ENCODE results near the gene PTMA. TPM values are rescaled to one million over a fixed set of nuclear protein-coding genes. Genes with fewer than 3 reads are reported as not detected.

The PTMA gene
- polyA plus RNA-seq, 4 donors: 2,018 to 2,241 (median 2,138) TPM

DNA sequence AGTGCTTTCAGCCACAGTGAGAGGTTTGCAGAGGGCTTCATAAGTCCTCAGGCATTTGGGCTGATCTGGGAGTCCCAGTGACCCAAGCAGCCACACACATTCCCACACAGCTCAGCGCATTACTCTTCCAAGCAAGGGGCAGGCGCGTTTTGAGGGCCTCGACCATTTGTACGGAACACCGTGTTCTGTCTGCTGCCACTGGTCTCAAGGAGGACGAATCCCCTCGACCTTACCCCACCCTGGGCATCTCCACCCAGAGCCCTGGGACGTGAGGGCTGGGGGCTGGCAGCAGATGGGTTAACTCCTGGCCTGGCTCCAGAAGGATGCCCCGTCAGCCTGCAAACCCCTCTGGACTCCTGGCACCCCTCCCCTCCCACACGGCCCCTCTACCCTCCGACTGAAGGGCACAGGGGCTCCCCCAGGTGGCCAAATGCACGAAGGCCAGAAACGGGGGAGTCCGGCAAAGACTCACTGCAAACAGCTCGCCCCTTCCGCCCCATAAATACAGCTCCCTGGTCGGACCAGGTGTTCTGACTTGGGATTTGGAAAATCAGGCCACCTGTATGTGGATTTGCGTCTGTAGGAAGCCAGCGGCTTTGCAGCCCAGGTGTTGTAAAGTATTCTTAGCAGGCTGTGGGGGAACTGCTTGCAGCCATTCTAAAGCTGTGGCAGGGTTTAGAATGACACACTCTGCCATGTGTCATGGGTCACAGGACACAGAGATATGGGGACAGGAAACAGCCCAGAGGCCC, 33.6 kb upstream of the PTMA start:
- no peak for DNase-seq (ENCODE audit: low read depth in 4 of 4, low spot score in 3 of 4)

DNA sequence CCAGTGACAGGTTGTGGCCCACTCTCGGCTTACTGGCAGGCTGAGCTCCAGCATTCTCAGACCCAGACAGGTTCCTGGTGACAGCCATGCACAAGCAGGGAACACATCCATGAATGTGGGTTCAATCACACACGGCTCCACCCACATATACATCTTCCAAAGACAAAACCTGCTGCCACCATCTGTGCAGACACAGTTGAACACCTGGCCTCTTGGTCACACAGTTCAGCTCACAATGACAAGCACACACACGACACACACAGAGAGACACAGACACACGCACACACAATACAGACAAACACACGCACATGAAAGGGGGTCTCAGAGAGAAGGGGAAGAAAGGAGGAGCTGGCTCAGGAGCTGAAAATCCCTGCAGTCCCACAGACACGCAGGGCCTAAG, 32.1 kb upstream of the PTMA start:
- no peak for DNase-seq (ENCODE audit: low read depth in 4 of 4, low spot score in 3 of 4)

- DNase-seq (ENCODE audit: low read depth in 4 of 4, low spot score in 3 of 4): peak; percentile 78 to 84 (median 80)
Measured at GRCh38 chr2:231677632-231678104, 30.7 kb upstream of the PTMA start.

- DNase-seq (ENCODE audit: low read depth in 4 of 4, low spot score in 3 of 4): no peak
Measured at GRCh38 chr2:231679908-231680284, 28.4 kb upstream of the PTMA start.

DNA sequence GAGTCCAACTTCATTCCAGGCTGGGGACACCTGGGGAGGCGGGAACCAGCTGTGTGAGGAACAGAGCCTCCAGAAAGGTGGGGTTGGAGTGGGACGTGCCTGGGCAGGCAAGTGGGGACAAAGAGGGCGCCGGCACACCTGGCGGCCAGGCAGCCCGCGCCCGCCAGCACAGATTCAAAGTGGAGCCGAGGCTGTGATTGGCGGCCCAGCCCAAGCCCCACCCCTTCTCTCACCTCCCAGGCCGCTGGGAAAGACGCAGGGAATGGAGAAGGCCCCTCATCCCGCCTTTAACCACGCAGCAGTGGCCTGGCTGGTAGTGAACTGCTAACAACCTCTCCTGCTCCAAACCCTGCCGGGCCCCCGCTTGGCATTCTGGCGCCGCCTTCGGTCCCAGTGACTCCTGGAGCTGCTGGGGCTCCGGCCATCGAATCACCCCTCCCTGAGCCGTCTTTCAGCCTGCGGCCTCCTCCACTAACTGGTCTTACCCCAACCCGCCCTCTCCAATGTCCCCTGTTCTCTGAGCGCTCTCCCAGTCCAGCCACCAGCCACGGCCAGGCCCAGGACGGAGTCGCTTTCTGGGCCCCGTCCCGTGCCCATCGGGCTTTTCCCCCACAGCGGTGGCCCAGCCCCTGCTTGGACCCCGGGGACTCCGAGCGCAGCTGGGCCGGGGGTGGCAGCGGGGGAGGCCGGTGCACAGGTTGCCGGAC, 27.9 kb upstream of the PTMA start:
- DNase-seq (ENCODE audit: low read depth in 4 of 4, low spot score in 3 of 4): no peak

DNA sequence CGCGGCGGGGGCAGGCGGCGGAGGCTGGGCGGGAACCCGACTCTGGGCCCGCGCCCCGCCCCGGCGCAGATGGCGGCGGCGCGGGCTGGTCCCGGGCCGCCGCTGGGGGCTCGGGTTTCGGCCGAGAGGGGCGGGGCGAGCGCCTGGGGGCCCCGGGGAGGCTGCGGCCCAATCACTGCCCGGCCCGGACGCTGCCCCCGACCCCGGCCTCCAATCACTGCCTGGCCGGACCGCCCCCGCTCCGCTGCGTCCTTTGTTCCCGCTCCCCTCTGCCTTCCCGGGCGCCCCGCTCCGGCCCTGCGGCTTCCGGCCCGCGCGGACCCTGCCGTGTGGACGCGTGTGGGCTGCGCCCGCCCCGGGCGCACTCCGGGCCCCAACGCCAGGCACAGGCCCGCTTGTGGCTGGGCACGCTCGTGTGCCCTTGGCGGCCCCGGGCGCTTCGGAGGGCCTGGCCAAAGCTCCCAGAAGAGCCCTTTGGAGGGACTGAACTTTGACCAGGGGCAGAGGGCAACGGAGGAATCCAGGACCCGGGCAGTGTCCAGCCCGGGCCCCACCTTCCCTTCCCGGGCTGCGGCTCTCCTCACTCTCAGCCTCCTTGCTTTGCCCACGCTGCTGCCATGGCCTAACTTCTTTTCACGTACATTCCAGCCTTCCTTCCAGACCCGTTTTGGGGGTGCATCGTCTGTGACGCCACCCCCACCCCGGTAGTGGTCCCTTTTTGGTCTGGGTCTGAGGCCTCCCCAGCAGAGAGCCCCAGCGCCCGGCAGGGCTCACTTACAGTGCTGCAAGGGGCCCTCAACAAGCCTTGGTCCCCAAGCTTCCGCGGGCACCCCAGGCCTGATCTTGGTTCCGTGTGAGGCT, 27.1 kb upstream of the PTMA start:
- DNase-seq (ENCODE audit: low read depth in 4 of 4, low spot score in 3 of 4): peak; percentile 78 to 82 (median 80)

GRCh38 chr2:231682603-231683291, 25.6 kb upstream of the PTMA start:
- no peak for DNase-seq (ENCODE audit: low read depth in 4 of 4, low spot score in 3 of 4)

DNA sequence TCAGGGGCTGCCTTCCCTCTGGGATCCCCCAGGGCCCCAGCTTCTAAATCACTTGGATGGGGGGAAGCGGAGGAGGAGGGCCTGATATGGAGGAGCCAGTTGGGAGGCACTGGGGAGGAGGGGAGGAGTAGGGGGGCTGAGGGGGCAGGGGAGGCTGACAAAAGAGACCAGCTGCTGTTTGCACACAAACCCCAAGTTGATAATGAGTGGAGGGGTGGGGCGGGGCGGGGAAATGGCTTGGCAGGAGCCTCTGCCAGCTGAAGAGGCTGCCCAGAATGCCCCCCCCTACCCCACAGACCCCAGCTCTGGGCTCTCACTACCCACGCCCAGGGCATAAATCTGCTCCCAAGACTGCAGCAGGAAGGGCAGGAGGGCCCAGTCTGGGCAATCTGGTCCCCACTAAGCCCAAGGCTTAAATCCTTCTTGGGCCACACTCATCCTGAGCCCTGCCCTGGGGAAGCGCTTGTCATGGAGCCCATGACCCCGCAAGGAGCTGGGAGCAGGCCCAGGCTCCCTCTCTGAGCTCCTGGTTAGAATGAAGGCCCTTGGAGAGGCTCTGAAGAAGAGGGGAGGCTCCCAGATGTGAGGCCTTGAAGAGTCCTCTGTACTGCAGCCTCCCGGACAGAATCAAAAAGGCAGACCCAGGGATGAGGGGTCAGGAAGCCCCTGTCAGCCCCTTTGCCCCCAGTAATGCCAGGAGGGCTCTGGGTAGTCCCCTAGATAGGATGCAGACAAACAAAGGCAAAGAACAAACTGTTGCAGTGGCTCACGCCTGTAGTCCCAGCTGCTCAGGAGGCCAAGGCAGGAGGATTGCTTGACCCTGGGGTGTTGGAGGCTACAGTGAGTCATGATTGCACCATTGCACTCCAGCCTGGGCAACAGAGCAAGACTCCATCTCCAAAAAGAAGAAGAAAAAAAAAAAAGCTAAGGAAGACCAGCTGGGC, 24.8 kb upstream of the PTMA start:
- no peak for DNase-seq (ENCODE audit: low read depth in 4 of 4, low spot score in 3 of 4)

- no peak for DNase-seq (ENCODE audit: low read depth in 4 of 4, low spot score in 3 of 4)
Measured at GRCh38 chr2:231684314-231685223, 23.8 kb upstream of the PTMA start.

- DNase-seq (ENCODE audit: low read depth in 4 of 4, low spot score in 3 of 4): no peak
Measured at GRCh38 chr2:231685349-231686191, 22.8 kb upstream of the PTMA start.

GRCh38 chr2:231686192-231687100, 21.9 kb upstream of the PTMA start:
- DNase-seq (ENCODE audit: low read depth in 4 of 4, low spot score in 3 of 4): no peak

GRCh38 chr2:231687133-231687852, 21.0 kb upstream of the PTMA start:
- DNase-seq (ENCODE audit: low read depth in 4 of 4, low spot score in 3 of 4): no peak

DNA sequence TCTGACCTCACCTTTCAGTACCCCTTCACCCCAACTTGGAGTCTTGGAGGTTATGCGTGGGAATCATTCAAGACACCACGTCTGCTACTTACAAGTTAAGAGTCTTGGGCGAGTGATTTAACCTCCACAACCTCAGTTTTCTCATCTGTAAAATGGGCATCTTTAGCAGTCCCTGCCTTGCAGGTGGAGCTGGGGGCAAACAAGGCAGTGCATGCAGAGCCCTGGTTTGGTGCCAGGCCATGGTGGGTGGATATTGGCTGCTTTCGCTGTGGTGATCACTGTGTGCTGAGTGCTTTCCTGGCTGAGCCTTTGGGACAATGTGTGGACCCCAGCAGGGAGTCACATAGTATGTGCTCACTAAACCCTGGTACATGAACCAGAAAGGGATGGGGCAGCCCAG, 20.4 kb upstream of the PTMA start:
- DNase-seq (ENCODE audit: low read depth in 4 of 4, low spot score in 3 of 4): no peak

DNA sequence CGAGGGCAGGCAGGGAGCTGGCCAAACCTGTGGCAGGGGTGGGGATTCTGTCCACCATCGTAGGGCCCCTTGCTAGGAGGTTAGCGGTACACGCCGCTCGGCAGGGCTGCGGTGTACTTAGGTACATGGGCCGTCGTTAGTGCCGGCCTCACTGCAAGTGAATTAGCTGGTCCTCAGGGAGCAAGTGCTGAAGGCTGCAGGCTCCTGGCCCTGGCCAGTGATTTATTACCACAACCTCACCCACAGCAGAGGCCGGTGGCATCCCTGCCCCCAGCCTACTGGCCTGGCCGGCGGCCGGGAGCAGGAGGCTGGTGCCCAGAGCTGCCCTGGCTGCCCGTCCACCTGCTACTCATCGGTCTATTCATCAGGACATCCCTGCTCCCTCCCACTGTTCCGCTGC, 19.6 kb upstream of the PTMA start:
- no peak for DNase-seq (ENCODE audit: low read depth in 4 of 4, low spot score in 3 of 4)

DNA sequence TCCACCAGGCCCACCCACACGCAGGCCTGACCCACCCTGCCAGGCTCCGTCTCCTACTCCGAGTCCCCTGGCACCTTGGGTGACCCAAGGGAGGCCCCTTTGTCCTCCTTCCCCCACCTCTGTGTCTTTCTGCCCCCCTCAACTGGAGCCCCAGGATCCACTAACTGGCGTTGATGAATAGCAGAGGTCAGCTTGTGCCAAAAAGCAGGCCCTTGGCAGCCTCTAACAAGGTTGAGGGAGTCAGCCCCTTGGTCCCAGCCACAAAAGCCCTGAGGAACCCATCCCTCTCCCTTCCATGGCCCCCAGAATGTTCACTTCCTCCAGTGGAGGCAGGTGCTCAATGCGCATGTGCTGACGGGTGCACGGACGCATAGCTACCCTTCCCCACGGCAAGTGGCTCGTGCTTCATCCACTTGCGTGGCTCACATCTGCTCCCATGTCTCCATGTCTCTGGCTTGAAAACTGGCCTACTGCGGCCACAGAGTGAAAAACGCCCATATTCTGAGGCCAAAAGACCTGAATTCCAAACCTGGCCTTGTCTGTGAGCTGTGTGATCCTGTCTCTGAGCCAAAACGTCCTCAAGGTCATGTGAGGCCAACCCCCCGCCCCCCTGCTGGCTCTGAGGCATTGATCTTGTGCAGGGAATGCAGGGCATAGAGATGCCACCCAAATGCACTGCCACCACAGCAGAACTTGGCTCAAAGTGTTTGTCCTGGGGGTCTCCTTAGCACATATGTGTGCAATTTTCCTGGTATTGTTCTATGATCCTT, 19.0 kb upstream of the PTMA start:
- no peak for DNase-seq (ENCODE audit: low read depth in 4 of 4, low spot score in 3 of 4)
